ENCODE data around the gene TMEM266.

- no peak for TF ChIP-seq POLR2A (IDR thresholded peaks at IDR 0.05)
- TF ChIP-seq, protein P1, sequence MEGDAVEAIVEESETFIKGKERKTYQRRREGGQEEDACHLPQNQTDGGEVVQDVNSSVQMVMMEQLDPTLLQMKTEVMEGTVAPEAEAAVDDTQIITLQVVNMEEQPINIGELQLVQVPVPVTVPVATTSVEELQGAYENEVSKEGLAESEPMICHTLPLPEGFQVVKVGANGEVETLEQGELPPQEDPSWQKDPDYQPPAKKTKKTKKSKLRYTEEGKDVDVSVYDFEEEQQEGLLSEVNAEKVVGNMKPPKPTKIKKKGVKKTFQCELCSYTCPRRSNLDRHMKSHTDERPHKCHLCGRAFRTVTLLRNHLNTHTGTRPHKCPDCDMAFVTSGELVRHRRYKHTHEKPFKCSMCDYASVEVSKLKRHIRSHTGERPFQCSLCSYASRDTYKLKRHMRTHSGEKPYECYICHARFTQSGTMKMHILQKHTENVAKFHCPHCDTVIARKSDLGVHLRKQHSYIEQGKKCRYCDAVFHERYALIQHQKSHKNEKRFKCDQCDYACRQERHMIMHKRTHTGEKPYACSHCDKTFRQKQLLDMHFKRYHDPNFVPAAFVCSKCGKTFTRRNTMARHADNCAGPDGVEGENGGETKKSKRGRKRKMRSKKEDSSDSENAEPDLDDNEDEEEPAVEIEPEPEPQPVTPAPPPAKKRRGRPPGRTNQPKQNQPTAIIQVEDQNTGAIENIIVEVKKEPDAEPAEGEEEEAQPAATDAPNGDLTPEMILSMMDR (IDR thresholded peaks at IDR 0.05), result no peak
- no peak for TF ChIP-seq EP300 (IDR thresholded peaks at IDR 0.05)
- TF ChIP-seq POLR2AphosphoS5 (IDR thresholded peaks at IDR 0.05), result no peak
Measured at GRCh38 chr15:76198456-76199105, 138.8 kb downstream of the TMEM266 start.

Data from upper lobe of left lung (tissue), 4 donors.